PFSK-1 (cell line): Measurements from ENCODE around the gene TRIM44.

Source experiments
- POLR2AphosphoS5 ChIP-seq: IDR thresholded peaks from 2 replicates; pipeline ENCODE4 v1.6.1; 2012; ENCODE audit warnings: low read depth, mild to moderate bottlenecking, control low read depth, low read length, moderate library complexity
- REST ChIP-seq, 2 experiments: IDR thresholded peaks; 2 replicates each; pipeline versions ENCODE4 v1.6.1 to v1.8.0; 2011 to 2012; ENCODE audit warnings: low read depth in 2 of 2, low read length in 2 of 2, control low read depth in 1 of 2, inconsistent platforms in 1 of 2, mild to moderate bottlenecking in 1 of 2, moderate library complexity in 1 of 2; ENCODE audit not compliant: insufficient read depth in 1 of 2
- TAF1 ChIP-seq: IDR thresholded peaks from 2 replicates; pipeline ENCODE4 v1.6.1; 2012; ENCODE audit warnings: low read length, control low read depth, borderline replicate concordance; ENCODE audit not compliant: insufficient read depth

GRCh38 chr11:35723493-35723892, 60.9 kb downstream of the TRIM44 start:
- TF ChIP-seq POLR2AphosphoS5 (no peak), TAF1 (no peak), REST (IDR thresholded peaks at IDR 0.05; ENCODE audit: insufficient read depth in 1 of 2, low read depth in 2 of 2, low read length in 2 of 2) (no peak)
